Measurements from ENCODE around the gene DDC.
A peak's percentile ranks its signal among the peaks of the same experiment; 100 is the strongest.

The DDC gene

GRCh38 chr7:50594734-50595485 lies 29.7 kb upstream of the DDC start:
- peaks cover 21% of the 10 kb centered on the region for H3K27me3 ChIP-seq (ENCODE audit: control insufficient read depth, low read length)
- no peak overlapping the region for H3K27ac ChIP-seq (ENCODE audit: low read depth, low read length)
- H3F3A ChIP-seq (ENCODE audit: control insufficient read depth, insufficient read depth) = no peaks in the 10 kb centered on the region
- no peak overlapping the region for H3K4me2 ChIP-seq (ENCODE audit: low read length)
- no peaks in the 10 kb centered on the region for H3K9me3 ChIP-seq (ENCODE audit: control insufficient read depth, insufficient read depth, low read length)
- no peaks in the 10 kb centered on the region for H3K4me1 ChIP-seq (ENCODE audit: control insufficient read depth, low read length)
- no peaks in the 10 kb centered on the region for H3K9me2 ChIP-seq (replicated peaks; ENCODE audit: control insufficient read depth, low read length)
- H3K36me3 ChIP-seq (ENCODE audit: control insufficient read depth, low read length) = no peaks in the 10 kb centered on the region
- 0 out of 2 replicates have a peak, but pooled peaks have one; percentile 45 for TF ChIP-seq EZH2phosphoT487 (IDR thresholded peaks at IDR 0.05; ENCODE audit: borderline replicate concordance, low read length)
- TF ChIP-seq CTCF (IDR thresholded peaks at IDR 0.05; ENCODE audit: low read depth, low read length, poor library complexity, severe bottlenecking) = no peak
- H3K79me2 ChIP-seq (ENCODE audit: control insufficient read depth, low read length) = no peaks in the 10 kb centered on the region
- no peaks in the 10 kb centered on the region for H4K20me1 ChIP-seq (ENCODE audit: control insufficient read depth, insufficient read depth, low read depth, low read length)
- no peak overlapping the region for H3K4me3 ChIP-seq (ENCODE audit: low read length)

GRCh38 chr7:50594136-50594535 lies 28.9 kb upstream of the DDC start:
- H3K4me2 ChIP-seq (ENCODE audit: low read length) = no peak overlapping the region
- H3K9me2 ChIP-seq (replicated peaks; ENCODE audit: control insufficient read depth, low read length) = no peaks in the 10 kb centered on the region
- no peak overlapping the region for H3K27ac ChIP-seq (ENCODE audit: low read depth, low read length)
- H3K4me3 ChIP-seq (ENCODE audit: low read length) = no peak overlapping the region
- no peaks in the 10 kb centered on the region for H4K20me1 ChIP-seq (ENCODE audit: control insufficient read depth, insufficient read depth, low read depth, low read length)
- H3K79me2 ChIP-seq (ENCODE audit: control insufficient read depth, low read length) = no peaks in the 10 kb centered on the region
- no peaks in the 10 kb centered on the region for H3K9me3 ChIP-seq (ENCODE audit: control insufficient read depth, insufficient read depth, low read length)
- peaks cover 21% of the 10 kb centered on the region for H3K27me3 ChIP-seq (ENCODE audit: control insufficient read depth, low read length)
- TF ChIP-seq EZH2phosphoT487 (IDR thresholded peaks at IDR 0.05; ENCODE audit: borderline replicate concordance, low read length) (no peak), CTCF (IDR thresholded peaks at IDR 0.05; ENCODE audit: low read depth, low read length, poor library complexity, severe bottlenecking) (no peak)
- no peaks in the 10 kb centered on the region for H3K4me1 ChIP-seq (ENCODE audit: control insufficient read depth, low read length)
- H3K36me3 ChIP-seq (ENCODE audit: control insufficient read depth, low read length) = no peaks in the 10 kb centered on the region
- H3F3A ChIP-seq (ENCODE audit: control insufficient read depth, insufficient read depth) = no peaks in the 10 kb centered on the region

GRCh38 chr7:50592940-50593339 lies 27.7 kb upstream of the DDC start:
- Histone ChIP-seq H3F3A (ENCODE audit: control insufficient read depth, insufficient read depth) (no peaks in the 10 kb centered on the region), H3K36me3 (ENCODE audit: control insufficient read depth, low read length) (no peaks in the 10 kb centered on the region)
- TF ChIP-seq EZH2phosphoT487 (IDR thresholded peaks at IDR 0.05; ENCODE audit: borderline replicate concordance, low read length) = no peak
- TF ChIP-seq CTCF (IDR thresholded peaks at IDR 0.05; ENCODE audit: low read depth, low read length, poor library complexity, severe bottlenecking) = no peak

More at GRCh38 chr7:50592940-50593339, 27.7 kb upstream of the DDC start:
- H3K27me3 ChIP-seq (ENCODE audit: control insufficient read depth, low read length) = peaks cover 21% of the 10 kb centered on the region
- H3K4me2 ChIP-seq (ENCODE audit: low read length) = no peak overlapping the region
- no peak overlapping the region for H3K27ac ChIP-seq (ENCODE audit: low read depth, low read length)
- H3K9me3 ChIP-seq (ENCODE audit: control insufficient read depth, insufficient read depth, low read length) = no peaks in the 10 kb centered on the region
- H3K79me2 ChIP-seq (ENCODE audit: control insufficient read depth, low read length) = no peaks in the 10 kb centered on the region
- H3K9me2 ChIP-seq (replicated peaks; ENCODE audit: control insufficient read depth, low read length) = no peaks in the 10 kb centered on the region
- H3K4me3 ChIP-seq (ENCODE audit: low read length) = no peak overlapping the region
- no peaks in the 10 kb centered on the region for H3K4me1 ChIP-seq (ENCODE audit: control insufficient read depth, low read length)
- no peaks in the 10 kb centered on the region for H4K20me1 ChIP-seq (ENCODE audit: control insufficient read depth, insufficient read depth, low read depth, low read length)
